HEK293T (cell line): ENCODE results near the gene ARAP1.

Experiments used
- CTCF ChIA-PET: fragments of 350-600 bp; formaldehyde crosslinking; extraction: SDS; loops from one replicate; lab custom pipeline; 2021; ENCODE audit warnings: antibody characterized with exemption, inconsistent platforms; lab: Yijun Ruan, JAX
- POLR2A ChIA-PET: fragments of 350-600 bp; formaldehyde crosslinking; extraction: SDS; loops from one replicate; lab custom pipeline; 2020; ENCODE audit warnings: antibody characterized with exemption, inconsistent platforms; lab: Yijun Ruan, JAX
- DNase-seq: peaks from one replicate; pipeline ENCODE4 v3.0.0; 2012; ENCODE audit warnings: mixed read lengths; ENCODE audit errors: extremely low spot score
- ARNT ChIP-seq: fragments of 450-650 bp; IDR thresholded peaks from 2 replicates; pipeline ENCODE4 v1.6.1; 2017; ENCODE audit warnings: mild to moderate bottlenecking
- BHLHE40 ChIP-seq: fragments of 450-650 bp; IDR thresholded peaks from 2 replicates; pipeline ENCODE4 v1.6.1; 2016; ENCODE audit warnings: mild to moderate bottlenecking, moderate library complexity, borderline replicate concordance
- CTBP1 ChIP-seq: fragments of 450-650 bp; IDR thresholded peaks from 2 replicates; pipeline ENCODE4 v1.6.1; 2016; ENCODE audit warnings: borderline replicate concordance
- ELF4 ChIP-seq: fragments of 450-650 bp; IDR thresholded peaks from 2 replicates; pipeline ENCODE4 v1.6.1; 2017; ENCODE audit warnings: antibody characterized with exemption
- FOXA1 ChIP-seq: fragments of 450-650 bp; IDR thresholded peaks from 2 replicates; pipeline ENCODE4 v1.6.1; 2016; ENCODE audit warnings: mild to moderate bottlenecking
- FOXK2 ChIP-seq: fragments of 450-650 bp; IDR thresholded peaks from 2 replicates; pipeline ENCODE4 v1.6.1; 2016; ENCODE audit warnings: mild to moderate bottlenecking
- FOXM1 ChIP-seq: fragments of 450-650 bp; IDR thresholded peaks from 2 replicates; pipeline ENCODE4 v1.6.1; 2017; ENCODE audit warnings: mild to moderate bottlenecking, borderline replicate concordance
- HDGF ChIP-seq: fragments of 450-650 bp; IDR thresholded peaks from 2 replicates; pipeline ENCODE4 v1.6.1; 2017; ENCODE audit warnings: antibody characterized with exemption, borderline replicate concordance
- L3MBTL2 ChIP-seq: fragments of 450-650 bp; conservative IDR thresholded peaks from 2 replicates; pipeline ENCODE4 v1.6.1; 2016; ENCODE audit warnings: mild to moderate bottlenecking
- LEF1 ChIP-seq: fragments of 450-650 bp; IDR thresholded peaks from 2 replicates; pipeline ENCODE4 v1.6.1; 2017; ENCODE audit warnings: mild to moderate bottlenecking, borderline replicate concordance
- NFRKB ChIP-seq: fragments of 450-650 bp; IDR thresholded peaks from 2 replicates; pipeline ENCODE4 v1.6.1; 2016; ENCODE audit warnings: mild to moderate bottlenecking, moderate library complexity
- SP1 ChIP-seq: fragments of 450-650 bp; IDR thresholded peaks from 2 replicates; pipeline ENCODE4 v1.6.1; 2017
- SUZ12 ChIP-seq: fragments of 450-650 bp; IDR thresholded peaks from 2 replicates; pipeline ENCODE4 v1.6.1; 2016; ENCODE audit warnings: mild to moderate bottlenecking
- TARDBP ChIP-seq: fragments of 450-650 bp; IDR thresholded peaks from 2 replicates; pipeline ENCODE4 v1.6.1; 2016
- ZNF384 ChIP-seq: fragments of 450-650 bp; IDR thresholded peaks from 2 replicates; pipeline ENCODE4 v1.6.1; 2016
- TF ChIP-seq, protein P1 (sequence below): fragments of 450-650 bp; IDR thresholded peaks from 2 replicates; pipeline ENCODE4 v1.6.1; 2016

Gene ARAP1

GRCh38 chr11:72704783-72705265 is 47.4 kb downstream of the ARAP1 start:
- TF ChIP-seq SP1: no peak
- TF ChIP-seq ZNF384: no peak
- TF ChIP-seq BHLHE40: no peak
- no peak for TF ChIP-seq NFRKB
- no peak for DNase-seq
- CTCF ChIA-PET: no interaction called here
- POLR2A ChIA-PET: no interaction called here

- DNase-seq: no peak
- TF ChIP-seq BHLHE40: no peak
- no peak for TF ChIP-seq ELF4
- TF ChIP-seq FOXA1: no peak
- no peak for TF ChIP-seq TARDBP
- TF ChIP-seq FOXK2: no peak
- no peak for TF ChIP-seq SUZ12
- no peak for TF ChIP-seq NFRKB
- TF ChIP-seq ARNT: no peak
- no peak for TF ChIP-seq SP1
- TF ChIP-seq, protein P1, sequence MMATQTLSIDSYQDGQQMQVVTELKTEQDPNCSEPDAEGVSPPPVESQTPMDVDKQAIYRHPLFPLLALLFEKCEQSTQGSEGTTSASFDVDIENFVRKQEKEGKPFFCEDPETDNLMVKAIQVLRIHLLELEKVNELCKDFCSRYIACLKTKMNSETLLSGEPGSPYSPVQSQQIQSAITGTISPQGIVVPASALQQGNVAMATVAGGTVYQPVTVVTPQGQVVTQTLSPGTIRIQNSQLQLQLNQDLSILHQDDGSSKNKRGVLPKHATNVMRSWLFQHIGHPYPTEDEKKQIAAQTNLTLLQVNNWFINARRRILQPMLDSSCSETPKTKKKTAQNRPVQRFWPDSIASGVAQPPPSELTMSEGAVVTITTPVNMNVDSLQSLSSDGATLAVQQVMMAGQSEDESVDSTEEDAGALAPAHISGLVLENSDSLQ: no peak
- TF ChIP-seq FOXM1: no peak
- TF ChIP-seq LEF1: no peak
- TF ChIP-seq L3MBTL2: no peak
- TF ChIP-seq HDGF: no peak
- no peak for TF ChIP-seq ZNF384
- no peak for TF ChIP-seq CTBP1
- POLR2A ChIA-PET: no interaction called here
- CTCF ChIA-PET: no interaction called here
These were observed 48.0 kb downstream of the ARAP1 start for GRCh38 chr11:72704028-72704782.

- POLR2A ChIA-PET: no interaction called here
- no peak for DNase-seq
- TF ChIP-seq L3MBTL2 (no peak), CTBP1 (no peak), ZNF384 (no peak), FOXM1 (no peak), ARNT (no peak), TARDBP (no peak)
- TF ChIP-seq, protein P1: no peak
- CTCF ChIA-PET: no interaction called here
These were observed 48.8 kb downstream of the ARAP1 start for GRCh38 chr11:72703267-72704008.

DNA sequence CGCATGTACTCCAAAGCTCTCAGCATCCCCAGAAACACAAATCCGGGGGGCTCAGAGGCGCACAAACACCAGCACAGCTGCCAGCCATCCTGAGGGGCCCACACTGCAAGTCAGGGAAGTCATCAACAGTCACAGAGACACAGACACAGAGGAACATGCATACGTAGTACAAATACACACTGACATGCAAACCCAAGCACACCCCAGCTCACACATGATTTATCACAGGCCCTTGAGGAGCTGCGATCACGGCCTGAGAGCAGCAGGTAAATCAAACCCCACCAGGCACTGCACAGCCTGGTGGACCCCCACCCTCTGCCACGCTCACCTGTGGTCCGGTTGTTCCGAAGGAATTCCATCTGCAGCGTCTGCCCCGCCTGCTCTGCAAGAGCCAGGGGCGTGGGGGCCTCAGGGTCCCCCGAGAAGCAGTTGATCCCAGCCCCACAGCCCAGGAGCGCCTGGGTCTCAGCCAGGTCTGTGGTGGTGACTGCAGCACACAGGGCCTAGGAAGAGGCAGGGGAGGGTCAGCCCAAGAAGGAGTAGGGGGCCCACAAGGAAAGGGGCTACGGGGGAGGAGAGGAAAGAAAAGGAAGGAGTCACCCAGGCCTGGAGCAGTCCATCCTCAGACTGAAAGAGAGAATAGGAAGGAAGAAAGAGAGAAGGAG is 49.5 kb downstream of the ARAP1 start:
- TF ChIP-seq L3MBTL2: no peak
- TF ChIP-seq FOXA1: no peak
- no peak for TF ChIP-seq TARDBP
- TF ChIP-seq NFRKB: no peak
- no peak for TF ChIP-seq SUZ12
- TF ChIP-seq LEF1: no peak
- TF ChIP-seq ZNF384: no peak
- no peak for TF ChIP-seq BHLHE40
- TF ChIP-seq HDGF: no peak
- TF ChIP-seq, protein P1: no peak
- no peak for TF ChIP-seq SP1
- no peak for TF ChIP-seq CTBP1
- TF ChIP-seq FOXM1: no peak
- ChIA-PET POLR2A (no interaction called here), CTCF (no interaction called here)
- no peak for DNase-seq

GRCh38 chr11:72702096-72702495 is 50.1 kb downstream of the ARAP1 start:
- CTCF ChIA-PET: no interaction called here
- TF ChIP-seq SUZ12 (no peak), BHLHE40 (no peak), L3MBTL2 (no peak), NFRKB (no peak), LEF1 (no peak), FOXA1 (no peak), ZNF384 (no peak), HDGF (no peak), FOXM1 (no peak), ELF4 (no peak), TARDBP (no peak)
- TF ChIP-seq, protein P1: no peak
- DNase-seq: no peak
- POLR2A ChIA-PET: no interaction called here
